ENCODE results near the gene ACACB.

GRCh38 chr12:109105176-109105575 is 11.2 kb upstream of the ACACB start:
- TF ChIP-seq MAX (IDR thresholded peaks at IDR 0.05) = no peak
- TF ChIP-seq SMC3 (IDR thresholded peaks at IDR 0.05) = no peak
- no peak for TF ChIP-seq CBX8 (IDR thresholded peaks at IDR 0.05)
- no peak for TF ChIP-seq CTCF (IDR thresholded peaks at IDR 0.05)
- TF ChIP-seq EP300 (IDR thresholded peaks at IDR 0.05) = no peak
- TF ChIP-seq BCL3 (IDR thresholded peaks at IDR 0.05) = no peak
